ENCODE data around the gene NAV3.

GRCh38 chr12:77992760-77993159, 162.1 kb downstream of the NAV3 start:
- TF ChIP-seq, protein P1, sequence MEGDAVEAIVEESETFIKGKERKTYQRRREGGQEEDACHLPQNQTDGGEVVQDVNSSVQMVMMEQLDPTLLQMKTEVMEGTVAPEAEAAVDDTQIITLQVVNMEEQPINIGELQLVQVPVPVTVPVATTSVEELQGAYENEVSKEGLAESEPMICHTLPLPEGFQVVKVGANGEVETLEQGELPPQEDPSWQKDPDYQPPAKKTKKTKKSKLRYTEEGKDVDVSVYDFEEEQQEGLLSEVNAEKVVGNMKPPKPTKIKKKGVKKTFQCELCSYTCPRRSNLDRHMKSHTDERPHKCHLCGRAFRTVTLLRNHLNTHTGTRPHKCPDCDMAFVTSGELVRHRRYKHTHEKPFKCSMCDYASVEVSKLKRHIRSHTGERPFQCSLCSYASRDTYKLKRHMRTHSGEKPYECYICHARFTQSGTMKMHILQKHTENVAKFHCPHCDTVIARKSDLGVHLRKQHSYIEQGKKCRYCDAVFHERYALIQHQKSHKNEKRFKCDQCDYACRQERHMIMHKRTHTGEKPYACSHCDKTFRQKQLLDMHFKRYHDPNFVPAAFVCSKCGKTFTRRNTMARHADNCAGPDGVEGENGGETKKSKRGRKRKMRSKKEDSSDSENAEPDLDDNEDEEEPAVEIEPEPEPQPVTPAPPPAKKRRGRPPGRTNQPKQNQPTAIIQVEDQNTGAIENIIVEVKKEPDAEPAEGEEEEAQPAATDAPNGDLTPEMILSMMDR (IDR thresholded peaks at IDR 0.05) = no peak
- TF ChIP-seq EZH2 (IDR thresholded peaks at IDR 0.05) = no peak

Data from neural progenitor cell (in vitro differentiated cells).